HCT116 (cell line): ENCODE results near the gene SLC7A5. TPM values are rescaled to one million over a fixed set of nuclear protein-coding genes. Genes with fewer than 3 reads are reported as not detected.

Source experiments
- ATAC-seq: fragments of 200-7000 bp; cut with Tn5 transposase; 2 replicates; pipeline ENCODE4 v1.9.1; 2020; ENCODE audit warnings: mild to moderate bottlenecking, moderate library complexity
- BruUV-seq: library from RNA; stranded (reverse); fragments of 400-500 nt; replicated peaks from 2 replicates; lab custom pipeline; 2021; lab: Mats Ljungman, UMichigan
- CTCF ChIA-PET: fragments of 300-600 bp; sonication (Branson Sonifier 250); formaldehyde crosslinking; loops from one replicate; lab custom pipeline; 2021; ENCODE audit warnings: antibody characterized with exemption; lab: Charles Lee
- POLR2A ChIA-PET: fragments of 300-600, 350-600 bp; sonication (Branson Sonifier 250); formaldehyde crosslinking; loops from one replicate; lab custom pipeline; 2021; ENCODE audit warnings: antibody characterized with exemption; lab: Charles Lee
- RAD21 ChIA-PET, 2 experiments: fragments of 300-600 bp; sonication (Branson Sonifier 250); formaldehyde crosslinking; loops; one replicate each; lab custom pipeline; 2023; ENCODE audit warnings: low total read pairs in 2 of 2; ENCODE audit not compliant: uncharacterized antibody in 2 of 2, unreplicated experiment in 2 of 2, low non-redundant PET in 1 of 2; lab: Charles Lee
- DNase-seq: peaks from one replicate; pipeline ENCODE4 v3.0.0-alpha.2; 2010; ENCODE audit warnings: low read depth, low spot score
- H2AFZ ChIP-seq: fragments of 200-600 bp; shearing (Covaris generic), sonication (generic); 2 replicates; pipeline ENCODE4 v1.6.1; 2017; ENCODE audit warnings: low read depth, mixed run types, mixed read lengths, antibody characterized with exemption, low read length; ENCODE audit not compliant: poor library complexity, severe bottlenecking
- H3K27ac ChIP-seq: 2 replicates; pipeline ENCODE4 v1.5.1; 2012; ENCODE audit warnings: low read depth, low read length
- H3K27me3 ChIP-seq: fragments of 200-600 bp; sonication (generic); 2 replicates; pipeline ENCODE4 v1.6.1; 2016; ENCODE audit warnings: mixed run types, low read length, mixed read lengths; ENCODE audit not compliant: insufficient read depth
- H3K36me3 ChIP-seq, 2 experiments: fragments of 200-500 bp in 1 of 2; fragments of 200-600 bp in 1 of 2; sonication (Bioruptor generic) in 1 of 2; sonication (generic) in 1 of 2; 2 replicates each; pipeline versions ENCODE4 v1.5.1 to v1.6.1; 2014 to 2016; ENCODE audit warnings: low read length in 2 of 2, inconsistent platforms in 1 of 2, mixed read lengths in 1 of 2, mixed run types in 1 of 2; ENCODE audit not compliant: insufficient read depth in 2 of 2, control insufficient read depth in 1 of 2
- H3K4me1 ChIP-seq, 2 experiments: fragments of 200-600 bp in 1 of 2; sonication (generic) in 1 of 2; 2 replicates each; pipeline versions ENCODE4 v1.5.1 to v1.6.1; 2012 to 2017; ENCODE audit warnings: low read length in 2 of 2, inconsistent platforms in 1 of 2, mild to moderate bottlenecking in 1 of 2, mixed read lengths in 1 of 2, mixed run types in 1 of 2, moderate library complexity in 1 of 2; ENCODE audit not compliant: insufficient read depth in 2 of 2, control insufficient read depth in 1 of 2
- H3K4me2 ChIP-seq: fragments of 200-600 bp; sonication (generic); 2 replicates; pipeline ENCODE4 v1.6.1; 2017; ENCODE audit warnings: mixed run types, low read length, mixed read lengths
- H3K4me3 ChIP-seq, 2 experiments: fragments of 200-600 bp in 1 of 2; sonication (generic) in 1 of 2; replicated peaks in 1 of 2; 2 replicates each; pipeline ENCODE4 v1.5.1; 2011 to 2016; ENCODE audit warnings: low read length in 2 of 2, control low read depth in 1 of 2, low read depth in 1 of 2, mild to moderate bottlenecking in 1 of 2, mixed read lengths in 1 of 2, mixed run types in 1 of 2
- H3K79me2 ChIP-seq: fragments of 200-600 bp; sonication (generic); 2 replicates; pipeline ENCODE4 v1.6.1; 2017; ENCODE audit warnings: mild to moderate bottlenecking, mixed run types, low read length, moderate library complexity, mixed read lengths; ENCODE audit not compliant: insufficient read depth
- H3K9ac ChIP-seq: fragments of 200-600 bp; sonication (generic); 2 replicates; pipeline ENCODE4 v1.6.1; 2016; ENCODE audit warnings: low read length, mixed read lengths
- H3K9me2 ChIP-seq: fragments of 200-600 bp; sonication (generic), shearing (Covaris generic); 2 replicates; pipeline ENCODE4 v1.6.1; 2017; ENCODE audit warnings: mixed run types, mild to moderate bottlenecking, moderate library complexity; ENCODE audit not compliant: insufficient read depth
- H3K9me3 ChIP-seq, 2 experiments: fragments of 200-500 bp in 1 of 2; fragments of 200-600 bp in 1 of 2; sonication (Bioruptor generic) in 1 of 2; sonication (generic) in 1 of 2; 2 replicates each; pipeline ENCODE4 v1.6.1; 2014 to 2017; ENCODE audit warnings: low read length in 2 of 2, mixed read lengths in 2 of 2, inconsistent platforms in 1 of 2, low read depth in 1 of 2, mild to moderate bottlenecking in 1 of 2, mixed run types in 1 of 2, moderate library complexity in 1 of 2; ENCODE audit not compliant: control insufficient read depth in 1 of 2, insufficient read depth in 1 of 2
- H4K20me1 ChIP-seq: fragments of 200-600 bp; sonication (generic), shearing (Covaris generic); 2 replicates; pipeline ENCODE4 v1.6.1; 2017; ENCODE audit warnings: mixed run types, mild to moderate bottlenecking, moderate library complexity; ENCODE audit not compliant: insufficient read depth
- ATF3 ChIP-seq: IDR thresholded peaks from 2 replicates; pipeline ENCODE4 v1.6.1; 2012
- CEBPB ChIP-seq: IDR thresholded peaks from 2 replicates; pipeline ENCODE4 v1.6.1; 2012; ENCODE audit warnings: low read depth
- ELF1 ChIP-seq: IDR thresholded peaks from 2 replicates; pipeline ENCODE4 v1.6.1; 2012; ENCODE audit warnings: low read depth, borderline replicate concordance
- EZH2 ChIP-seq: fragments of 200-600 bp; sonication (generic); IDR thresholded peaks from 2 replicates; pipeline ENCODE4 v1.6.1; 2017; ENCODE audit warnings: antibody characterized with exemption, mixed run types
- EZH2phosphoT487 ChIP-seq: fragments of 200-600 bp; IDR thresholded peaks from 2 replicates; pipeline ENCODE4 v1.6.1; 2018; ENCODE audit warnings: antibody characterized with exemption, borderline replicate concordance
- FOSL1 ChIP-seq: IDR thresholded peaks from 2 replicates; pipeline ENCODE4 v1.6.1; 2012; ENCODE audit warnings: low read depth
- JUND ChIP-seq: IDR thresholded peaks from 2 replicates; pipeline ENCODE4 v1.6.1; 2012
- MAX ChIP-seq: IDR thresholded peaks from 2 replicates; pipeline ENCODE4 v1.6.1; 2012
- POLR2A ChIP-seq: IDR thresholded peaks from 2 replicates; pipeline ENCODE4 v1.7.0; 2011; ENCODE audit warnings: borderline replicate concordance; ENCODE audit not compliant: insufficient read depth, insufficient read length; ENCODE audit errors: extremely low read depth
- POLR2AphosphoS5 ChIP-seq: IDR thresholded peaks from 2 replicates; pipeline ENCODE4 v1.6.1; 2011; ENCODE audit warnings: mild to moderate bottlenecking, low read depth, low read length, moderate library complexity
- RAD21 ChIP-seq: IDR thresholded peaks from 2 replicates; pipeline ENCODE4 v1.6.1; 2012; ENCODE audit warnings: low read depth, mild to moderate bottlenecking
- REST ChIP-seq: IDR thresholded peaks from 2 replicates; pipeline ENCODE4 v1.6.1; 2012; ENCODE audit warnings: low read depth
- SIN3A ChIP-seq: IDR thresholded peaks from 2 replicates; pipeline ENCODE4 v1.6.1; 2012; ENCODE audit warnings: low read depth
- SP1 ChIP-seq: IDR thresholded peaks from 2 replicates; pipeline ENCODE4 v1.6.1; 2012; ENCODE audit warnings: low read depth
- TCF7L2 ChIP-seq: IDR thresholded peaks from 2 replicates; pipeline ENCODE4 v1.7.0; 2011; ENCODE audit warnings: borderline replicate concordance, inconsistent platforms; ENCODE audit not compliant: insufficient read depth, insufficient read length; ENCODE audit errors: extremely low read depth
- YY1 ChIP-seq: IDR thresholded peaks from 2 replicates; pipeline ENCODE4 v1.6.1; 2011; ENCODE audit warnings: low read length, low read depth, moderate library complexity, mild to moderate bottlenecking; ENCODE audit not compliant: insufficient replicate concordance; ENCODE audit errors: extremely low read depth
- ZBTB33 ChIP-seq: IDR thresholded peaks from 2 replicates; pipeline ENCODE4 v1.6.1; 2011; ENCODE audit warnings: mild to moderate bottlenecking, low read length, moderate library complexity; ENCODE audit not compliant: insufficient replicate concordance; ENCODE audit errors: extremely low read depth
- ZFX ChIP-seq: fragments of 450-650 bp; IDR thresholded peaks from 2 replicates; pipeline ENCODE4 v1.6.1; 2017
- intact Hi-C: fragments of 100-400 bp; cut with micrococcal nuclease; formaldehyde crosslinking; loops from 2 replicates; pipeline ENCODE4 v1.10.0; 2022
- total RNA-seq: library from RNA; stranded (reverse); gene quantifications from one replicate; pipeline ENCODE4 v1.2.1, GENCODE V29; 2021; ENCODE audit not compliant: unreplicated experiment

Gene SLC7A5
- total RNA-seq, 1 experiment from 2014 or later, result 482 TPM

GRCh38 chr16:87791295-87792204 lies 77.8 kb downstream of the SLC7A5 start:
- ChIA-PET POLR2A (interaction anchor here (1.2 to 1.8 kb wide), 3 partner anchors 12 to 16 kb away, joined by 3 to 10 read pairs (median 5); no protein-coding TSS in a partner anchor), RAD21 (no interaction called here)
- BruUV-seq, result no TSS peak
- DNase-seq (no peak), ATAC-seq (no peak)
- Histone ChIP-seq H3K9me2 (no peaks in the 10 kb centered on the region), H3K79me2 (no peaks in the 10 kb centered on the region), H3K9ac (no peak overlapping the region), H3K4me3 (no peak overlapping the region), H2AFZ (no peak overlapping the region)
- intact Hi-C loops, result no loop called here
- TF ChIP-seq ATF3 (no peak), ZBTB33 (no peak), SIN3A (no peak), REST (no peak), EZH2phosphoT487 (no peak), ZFX (no peak), POLR2A (no peak), TCF7L2 (no peak), POLR2AphosphoS5 (no peak), SP1 (no peak), YY1 (no peak), EZH2 (no peak), JUND (no peak), CEBPB (no peak), FOSL1 (no peak), MAX (no peak), ELF1 (no peak), RAD21 (no peak)
- TF ChIP-seq, all 23 proteins: peak for 0
- no peak overlapping the region for H3K4me2 ChIP-seq
- H3K36me3 ChIP-seq, result no peaks in the 10 kb centered on the region
- no peaks in the 10 kb centered on the region for H3K27me3 ChIP-seq
- no peaks in the 10 kb centered on the region for H4K20me1 ChIP-seq
- peaks cover 4 to 16% of the 10 kb centered on the region in 2 experiments; a peak in 3 of 4 replicates for H3K4me1 ChIP-seq
- H3K9me3 ChIP-seq, result no peaks in the 10 kb centered on the region
- CTCF ChIA-PET, result interaction anchor here (0.6 to 2.7 kb wide), 5 partner anchors 13 to 80 kb away, joined by 3 to 18 read pairs (median 5); no protein-coding TSS in a partner anchor
- H3K27ac ChIP-seq, result no peak overlapping the region
